HT-29 (cell line): ENCODE results near the gene PMF1. TPM values are rescaled to one million over a fixed set of nuclear protein-coding genes. Genes with fewer than 3 reads are reported as not detected.
"Not testable (repeated sequence)": the region's sequence is repeated elsewhere in the genome, so short reads cannot be mapped to it uniquely, and the experiment has no call there.

Source experiments
- DNase-seq: peaks from one replicate; pipeline ENCODE4 v3.0.0-alpha.2; 2015; ENCODE audit warnings: low spot score
- total RNA-seq: library from RNA; depleted of rRNA; stranded (reverse); fragments of >200 nt; shearing (Covaris generic); gene quantifications from 2 replicates; pipeline ENCODE4 v1.2.3, GENCODE V29; 2014

Gene PMF1
- total RNA-seq, 1 experiment from 2014 or later, result 111 TPM

GRCh38 chr1:156195853-156196252 is 17.0 kb upstream of the PMF1 start:
- DNase-seq, result no peak

GRCh38 chr1:156196445-156196844 is 16.4 kb upstream of the PMF1 start:
- no peak for DNase-seq

- no peak for DNase-seq
These were observed 13.9 kb upstream of the PMF1 start for GRCh38 chr1:156198831-156199349.

DNA sequence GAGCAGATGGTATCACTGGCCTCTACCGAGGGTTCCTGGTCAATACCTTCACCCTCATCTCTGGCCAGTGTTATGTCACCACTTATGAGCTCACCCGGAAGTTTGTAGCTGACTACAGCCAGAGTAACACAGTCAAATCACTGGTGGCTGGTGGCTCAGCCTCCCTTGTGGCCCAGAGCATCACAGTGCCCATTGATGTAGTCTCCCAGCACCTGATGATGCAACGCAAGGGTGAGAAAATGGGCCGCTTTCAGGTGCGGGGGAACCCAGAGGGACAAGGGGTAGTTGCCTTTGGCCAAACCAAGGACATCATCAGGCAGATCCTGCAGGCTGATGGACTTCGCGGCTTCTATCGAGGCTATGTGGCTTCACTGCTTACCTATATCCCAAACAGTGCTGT is 12.8 kb upstream of the PMF1 start:
- no peak for DNase-seq

GRCh38 chr1:156203331-156203730 is 9.5 kb upstream of the PMF1 start:
- no peak for DNase-seq

- DNase-seq, result no peak
These were observed 8.1 kb upstream of the PMF1 start for GRCh38 chr1:156204686-156205085.

DNA sequence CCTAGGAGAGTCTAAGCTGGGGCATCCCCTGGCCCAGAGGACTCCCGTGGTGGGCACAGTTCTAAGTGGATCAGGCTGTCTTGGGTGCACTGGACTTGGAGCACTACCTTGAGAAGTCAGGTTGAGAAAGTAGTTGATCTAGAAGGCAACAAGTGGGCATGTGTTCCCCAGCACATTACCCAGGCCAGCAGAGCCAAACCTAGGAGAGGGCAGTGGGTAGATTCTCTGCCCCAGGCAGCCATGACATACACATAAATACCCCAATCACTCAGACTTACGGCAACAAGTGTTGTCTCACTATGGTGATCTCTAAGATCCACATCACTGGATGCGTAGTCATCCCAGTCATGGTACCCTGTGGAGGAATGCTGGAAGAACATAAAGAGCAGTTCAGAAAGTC is 1.6 kb upstream of the PMF1 start:
- DNase-seq, result no peak

GRCh38 chr1:156212130-156212529 is 677 bp upstream of the PMF1 start:
- no peak for DNase-seq

- no peak for DNase-seq
These were observed 798 bp downstream of the PMF1 start for GRCh38 chr1:156213644-156213966.

GRCh38 chr1:156214024-156214748 is 1.4 kb downstream of the PMF1 start:
- DNase-seq, result peak; percentile 27

GRCh38 chr1:156216361-156217086 is 3.7 kb downstream of the PMF1 start:
- DNase-seq, result not testable (repeated sequence)

DNA sequence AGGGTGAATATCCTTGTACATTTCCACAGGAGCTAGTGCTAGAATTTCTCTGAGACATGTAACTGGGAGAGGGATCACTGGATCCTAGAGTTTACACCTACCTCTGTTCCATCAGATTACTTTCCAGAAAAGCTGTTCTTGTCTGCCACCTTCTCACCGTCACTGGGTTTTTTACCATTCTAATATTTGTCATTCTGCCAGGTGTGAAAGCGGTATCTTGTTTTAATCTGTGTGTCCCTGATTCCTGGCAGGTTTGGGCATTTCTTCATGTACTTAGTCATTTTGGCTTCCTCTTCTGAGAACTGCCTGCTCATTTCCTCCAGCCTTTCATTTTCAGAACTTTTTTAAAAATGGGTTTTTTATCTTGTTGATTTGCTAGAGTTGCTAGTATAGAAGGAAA is 5.1 kb downstream of the PMF1 start:
- no peak for DNase-seq

DNA sequence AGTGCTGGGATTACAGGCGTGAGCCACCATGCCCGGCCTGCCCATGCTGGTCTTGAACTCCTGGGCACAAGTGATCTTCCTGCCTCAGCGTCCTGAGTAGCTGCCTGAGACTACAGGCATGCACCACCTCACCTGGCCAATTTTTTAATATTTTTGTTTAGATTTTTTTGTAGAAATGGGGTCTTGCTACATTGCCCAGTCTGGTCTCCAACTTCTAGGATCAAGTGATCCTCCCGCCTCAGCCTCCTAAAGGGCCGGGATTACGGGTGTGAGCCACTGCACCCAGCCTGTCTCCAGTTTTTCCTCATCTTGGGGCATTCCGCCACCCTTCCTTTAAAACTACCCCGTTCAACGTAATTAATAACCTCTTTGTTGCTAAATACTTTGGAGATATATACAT is 7.4 kb downstream of the PMF1 start:
- no peak for DNase-seq

- DNase-seq, result no peak
These were observed 9.3 kb downstream of the PMF1 start for GRCh38 chr1:156221986-156222692.

DNA sequence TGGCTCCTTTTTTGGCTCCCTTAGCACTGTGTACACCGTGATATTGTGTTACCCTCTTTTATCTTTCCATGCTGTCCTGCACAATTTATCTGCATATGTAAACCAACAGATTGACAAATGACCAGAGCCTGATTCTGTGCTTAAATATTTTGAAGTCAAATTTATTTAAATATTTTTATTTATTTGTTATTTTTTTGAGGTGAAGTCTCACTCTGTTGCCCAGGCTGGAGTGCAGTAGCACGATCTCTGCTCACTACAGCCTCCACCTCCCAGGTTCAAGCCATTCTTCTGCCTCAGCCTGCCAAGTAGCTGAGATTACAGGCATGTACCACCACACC is 12.8 kb downstream of the PMF1 start:
- no peak for DNase-seq

GRCh38 chr1:156226116-156226538 is 13.3 kb downstream of the PMF1 start:
- no peak for DNase-seq

DNA sequence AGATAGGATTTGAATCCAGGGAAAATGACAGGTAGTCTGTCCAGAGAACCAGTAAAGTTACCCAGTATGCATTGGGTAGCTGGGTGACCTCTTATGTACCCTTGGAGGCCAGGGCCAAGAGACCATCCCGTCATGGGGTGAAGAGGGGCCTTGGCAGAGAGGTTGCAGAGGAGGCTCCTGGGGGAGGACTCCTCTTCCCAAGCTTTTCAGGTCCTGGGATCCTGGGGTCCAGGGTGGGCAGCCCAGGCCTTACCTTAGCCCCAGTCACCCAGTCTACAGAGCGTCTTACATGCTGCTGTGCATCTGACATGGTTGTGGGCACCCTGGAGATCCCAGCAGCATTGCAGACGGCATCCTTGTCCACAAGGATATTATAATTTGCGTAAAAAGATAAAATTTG is 14.0 kb downstream of the PMF1 start:
- no peak for DNase-seq

DNA sequence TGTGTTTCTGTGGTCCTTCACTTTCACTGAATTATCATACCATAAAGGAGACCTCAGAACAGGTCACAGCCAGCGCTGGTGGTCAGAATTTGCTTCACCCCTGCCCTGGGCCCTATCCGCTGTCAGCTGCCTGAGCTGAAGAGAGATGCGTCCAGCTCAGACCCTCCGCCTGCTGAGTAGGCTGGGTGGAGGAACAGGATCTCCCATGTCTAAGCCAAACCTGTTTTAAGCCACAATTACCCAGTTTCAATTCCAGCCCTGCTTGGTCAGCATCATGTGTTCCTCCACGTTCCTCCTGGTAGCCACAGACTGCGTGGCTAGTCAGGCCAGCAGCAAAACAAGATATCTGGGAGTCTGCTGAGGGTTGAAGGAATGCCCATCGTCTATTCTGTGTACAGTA is 15.7 kb downstream of the PMF1 start:
- DNase-seq, result no peak

GRCh38 chr1:156229809-156230472 is 17.1 kb downstream of the PMF1 start:
- DNase-seq, result no peak

- DNase-seq, result no peak
These were observed 17.6 kb downstream of the PMF1 start for GRCh38 chr1:156230473-156230837.

DNA sequence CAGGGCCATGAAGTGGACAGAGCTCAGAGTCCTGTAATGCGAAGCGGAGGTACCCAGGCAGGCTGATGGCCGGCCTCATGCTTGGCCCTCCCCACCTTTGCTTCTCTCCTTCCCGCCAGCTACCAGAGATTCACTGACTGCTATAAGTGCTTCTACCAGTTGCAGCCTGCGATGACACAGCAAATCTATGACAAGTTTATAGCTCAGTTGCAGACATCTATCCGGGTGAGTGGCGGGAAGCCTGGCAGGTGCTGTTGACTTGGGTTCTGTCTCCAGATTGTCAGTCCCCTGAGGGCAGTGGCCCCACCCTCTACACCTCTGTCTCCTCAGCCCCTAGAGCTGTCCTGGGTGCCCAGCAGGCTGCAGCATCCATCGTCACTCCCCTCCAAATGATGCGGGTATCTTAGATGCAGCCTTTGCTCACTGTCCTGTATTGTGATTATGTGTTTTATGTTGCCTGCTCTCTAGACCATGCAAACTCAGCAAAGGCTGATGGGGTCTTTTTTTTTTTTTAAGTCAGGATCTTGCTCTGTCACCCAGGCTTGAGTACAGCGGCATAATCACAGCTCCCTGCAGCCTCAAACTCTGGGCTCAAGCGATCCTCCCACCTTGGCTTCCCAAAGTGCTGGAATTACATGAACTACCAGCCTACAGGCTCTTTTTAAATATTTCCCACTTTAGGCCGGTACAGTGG is 19.5 kb downstream of the PMF1 start:
- DNase-seq, result no peak
